Medulla oblongata (tissue), 1 donor: Measurements from ENCODE around the gene TRIO.
"Not testable (repeated sequence)": the region's sequence is repeated elsewhere in the genome, so short reads cannot be mapped to it uniquely, and the experiment has no call there.

ENCODE experiments used
- DNase-seq: peaks from one replicate; pipeline ENCODE4 v3.0.0-alpha.2; 2015; ENCODE audit errors: extremely low spot score

The TRIO gene

GRCh38 chr5:14432931-14433589 is 289.9 kb downstream of the TRIO start:
- no peak for DNase-seq

DNA sequence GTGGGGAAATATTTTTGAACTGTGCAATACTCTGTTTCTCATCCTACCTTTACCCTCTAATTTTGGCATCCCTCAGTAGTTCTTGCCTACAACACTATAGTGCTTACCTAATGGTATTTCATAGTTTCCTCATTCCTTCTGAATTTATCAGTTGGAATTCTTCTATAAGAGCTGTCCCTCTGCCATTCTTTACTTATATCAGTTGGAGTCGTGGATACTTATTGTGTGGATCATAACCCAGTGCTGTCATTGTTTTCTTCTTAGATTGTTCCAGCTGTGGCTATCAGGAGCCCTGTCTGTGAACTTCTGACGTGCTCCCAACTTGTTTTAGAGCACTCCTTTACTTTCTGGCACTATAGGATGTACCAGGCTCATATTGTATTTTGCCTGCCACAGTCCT is 292.3 kb downstream of the TRIO start:
- no peak for DNase-seq

DNA sequence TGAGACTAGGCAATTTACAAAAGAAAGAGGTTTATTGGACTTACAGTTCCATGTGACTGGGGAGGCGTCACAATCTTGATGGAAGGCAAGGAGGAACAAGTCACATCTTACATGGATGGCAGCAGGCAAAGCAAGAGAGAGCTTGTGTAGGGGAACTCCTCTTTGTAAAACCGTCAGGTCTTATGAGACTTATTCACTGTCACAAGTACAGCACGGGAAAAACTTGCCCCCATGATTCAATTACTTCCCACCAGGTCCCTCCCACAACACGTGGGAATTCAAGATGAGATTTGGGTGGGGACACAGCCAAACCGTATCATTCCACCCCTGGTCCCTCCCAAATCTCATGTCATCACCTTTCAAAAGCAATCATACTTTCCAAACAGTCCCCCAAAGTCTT is 293.0 kb downstream of the TRIO start:
- DNase-seq = not testable (repeated sequence)

GRCh38 chr5:14436801-14437542 is 293.8 kb downstream of the TRIO start:
- DNase-seq = no peak

DNA sequence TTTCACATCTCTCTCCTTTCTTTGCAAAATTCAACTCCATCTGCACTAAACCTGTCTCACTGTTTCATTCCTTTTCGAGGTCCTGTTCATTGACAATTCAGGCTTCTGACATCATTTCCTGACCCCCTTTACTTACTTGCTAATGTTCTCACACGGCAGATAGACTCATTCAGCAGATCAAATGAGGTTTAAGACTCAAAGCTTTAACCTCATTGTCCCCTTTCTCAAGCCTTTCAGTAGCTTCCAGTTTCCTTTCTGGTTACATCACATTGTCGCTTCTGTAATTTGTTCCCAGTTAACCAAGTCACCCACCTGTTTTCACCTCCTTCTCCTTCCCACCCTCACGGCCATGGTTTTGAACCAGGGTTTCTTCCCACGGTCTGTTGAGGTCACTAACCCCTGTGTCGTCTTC is 295.1 kb downstream of the TRIO start:
- no peak for DNase-seq

GRCh38 chr5:14439087-14439871 is 296.1 kb downstream of the TRIO start:
- DNase-seq = no peak

- DNase-seq = no peak
Measured at GRCh38 chr5:14440223-14440581, 297.1 kb downstream of the TRIO start.

GRCh38 chr5:14440582-14441431 is 297.7 kb downstream of the TRIO start:
- peak; percentile 69 for DNase-seq

GRCh38 chr5:14441641-14442040 is 298.5 kb downstream of the TRIO start:
- DNase-seq = no peak

- no peak for DNase-seq
Measured at GRCh38 chr5:14442536-14442935, 299.4 kb downstream of the TRIO start.

- DNase-seq = no peak
Measured at GRCh38 chr5:14443671-14444093, 300.5 kb downstream of the TRIO start.

GRCh38 chr5:14444161-14444560 is 301.0 kb downstream of the TRIO start:
- DNase-seq = peak; percentile 37

GRCh38 chr5:14445013-14445412 is 301.9 kb downstream of the TRIO start:
- no peak for DNase-seq

- DNase-seq = no peak
Measured at GRCh38 chr5:14445576-14446290, 302.6 kb downstream of the TRIO start.

GRCh38 chr5:14447958-14448911 is 305.1 kb downstream of the TRIO start:
- no peak for DNase-seq

DNA sequence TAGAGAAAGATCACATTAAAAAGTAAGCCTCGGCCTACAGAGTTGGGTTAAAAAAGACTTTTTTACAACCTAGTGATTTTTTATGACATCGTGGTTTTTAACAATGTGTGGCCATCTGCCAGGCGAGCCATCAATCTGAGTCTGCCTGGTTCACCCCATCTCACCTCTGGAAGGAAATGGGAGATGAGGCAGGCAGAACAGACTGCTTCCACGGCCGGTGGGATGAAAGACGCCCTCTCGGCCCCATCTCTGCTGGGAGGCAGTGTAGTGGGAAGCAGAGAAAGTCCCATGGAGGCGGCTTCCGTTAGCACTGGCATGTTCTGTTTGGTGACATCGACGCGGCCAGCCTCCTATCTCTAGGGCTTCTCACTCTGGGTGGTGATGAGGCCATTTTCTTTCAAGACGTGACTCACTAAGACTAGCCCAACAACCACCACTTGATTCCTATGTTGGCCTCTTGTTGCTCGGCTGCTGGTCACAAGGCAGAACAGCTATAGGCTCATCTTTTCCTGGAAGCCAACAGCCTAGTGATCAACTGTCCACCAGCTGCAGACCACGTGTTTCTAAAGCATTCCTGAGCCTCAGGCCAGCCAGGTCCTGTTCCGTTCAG is 306.0 kb downstream of the TRIO start:
- DNase-seq = no peak

- no peak for DNase-seq
Measured at GRCh38 chr5:14450018-14450524, 306.9 kb downstream of the TRIO start.

DNA sequence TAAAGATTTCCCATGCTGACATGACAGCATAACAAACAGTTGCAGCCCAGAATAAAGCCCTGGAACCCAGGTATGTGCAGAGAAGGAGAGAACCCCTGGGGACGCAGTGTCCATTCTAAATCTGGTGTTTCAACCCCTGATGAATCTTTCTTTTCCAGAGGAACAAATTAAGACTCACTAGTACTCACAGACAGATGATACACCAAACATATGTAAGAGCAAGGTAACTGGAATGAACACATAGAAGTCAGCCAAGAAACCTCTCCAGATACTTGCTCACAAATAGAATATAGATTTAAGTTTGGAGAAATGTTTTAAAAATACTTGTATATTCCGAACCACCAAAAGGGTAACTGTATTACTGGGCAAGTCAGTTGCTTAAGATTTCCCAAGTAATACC is 307.6 kb downstream of the TRIO start:
- DNase-seq = no peak

DNA sequence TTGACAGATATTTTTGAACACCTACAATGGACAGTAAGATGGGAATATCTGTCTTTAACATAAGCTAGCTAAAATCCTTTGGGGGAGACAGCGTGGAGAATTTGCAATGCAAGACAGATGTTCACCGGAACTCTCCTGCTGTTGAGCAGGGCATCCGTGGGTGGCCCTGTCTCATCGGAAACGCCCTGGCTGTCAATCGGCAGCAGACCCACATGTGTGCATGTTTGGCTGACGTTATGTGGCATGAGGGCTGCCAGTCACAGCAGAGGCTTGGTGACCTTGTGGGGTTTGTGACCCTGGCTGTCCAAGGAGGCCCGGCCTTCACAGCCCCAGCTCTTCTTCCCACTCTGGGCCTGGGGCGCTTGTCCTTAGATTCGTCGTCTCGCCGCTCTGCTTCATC is 308.7 kb downstream of the TRIO start:
- DNase-seq = no peak
